NCI-H2227 (cell line): Measurements from ENCODE around the gene NRG3.
"Not testable (repeated sequence)": the region's sequence is repeated elsewhere in the genome, so short reads cannot be mapped to it uniquely, and the experiment has no call there.

ENCODE experiments used
- DNase-seq: peaks from one replicate; lab custom pipeline; 2025; ENCODE audit not compliant: unreplicated experiment; lab: John Stamatoyannopoulos, UW

Gene NRG3

DNA sequence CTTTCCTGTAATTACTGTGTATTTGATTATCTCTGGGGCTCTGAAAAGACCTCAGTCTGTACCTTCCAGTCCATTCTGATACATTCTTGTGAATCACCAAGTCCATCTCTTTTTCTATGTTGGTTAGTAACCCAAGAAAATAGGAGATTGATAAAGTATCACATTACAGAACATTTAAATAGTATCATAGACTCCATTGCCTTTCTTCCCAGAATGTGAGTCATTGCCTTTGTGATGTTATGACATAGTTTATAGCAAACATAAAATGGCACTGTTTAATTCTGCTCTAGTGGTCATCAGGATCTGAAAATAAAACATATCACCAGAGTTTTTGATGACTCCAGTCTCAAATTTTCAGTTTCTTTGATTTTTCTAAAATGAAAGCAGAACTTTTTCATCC is 78.4 kb downstream of the NRG3 start:
- DNase-seq: no peak

GRCh38 chr10:81957976-81958375 is 83.0 kb downstream of the NRG3 start:
- DNase-seq: no peak

DNA sequence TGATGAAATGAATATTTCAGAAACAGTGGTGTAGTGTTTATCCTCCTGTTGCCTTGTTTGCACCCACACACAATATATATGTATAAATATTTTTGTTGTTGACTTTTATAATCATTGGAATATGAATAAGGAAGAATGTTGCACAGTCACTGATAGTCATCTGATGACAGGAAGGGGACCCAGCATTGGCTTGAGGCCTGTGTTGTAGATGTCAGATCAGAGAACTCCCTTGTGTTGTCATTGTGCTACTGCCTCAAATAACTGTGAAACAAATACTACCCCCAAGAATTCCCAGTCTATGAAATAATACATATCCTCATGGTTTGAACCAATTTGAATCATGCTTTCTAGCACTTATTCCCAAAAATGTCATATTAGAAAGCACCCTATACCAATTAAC is 84.0 kb downstream of the NRG3 start:
- DNase-seq: no peak

GRCh38 chr10:81961451-81962184 is 86.6 kb downstream of the NRG3 start:
- DNase-seq: no peak

- DNase-seq: no peak
Measured at GRCh38 chr10:81963606-81964005, 88.6 kb downstream of the NRG3 start.

GRCh38 chr10:81967716-81968115 is 92.7 kb downstream of the NRG3 start:
- no peak for DNase-seq

GRCh38 chr10:81969136-81969535 is 94.1 kb downstream of the NRG3 start:
- DNase-seq: no peak

GRCh38 chr10:81978238-81978637 is 103.2 kb downstream of the NRG3 start:
- DNase-seq: no peak

GRCh38 chr10:81981724-81982123 is 106.7 kb downstream of the NRG3 start:
- DNase-seq: no peak

DNA sequence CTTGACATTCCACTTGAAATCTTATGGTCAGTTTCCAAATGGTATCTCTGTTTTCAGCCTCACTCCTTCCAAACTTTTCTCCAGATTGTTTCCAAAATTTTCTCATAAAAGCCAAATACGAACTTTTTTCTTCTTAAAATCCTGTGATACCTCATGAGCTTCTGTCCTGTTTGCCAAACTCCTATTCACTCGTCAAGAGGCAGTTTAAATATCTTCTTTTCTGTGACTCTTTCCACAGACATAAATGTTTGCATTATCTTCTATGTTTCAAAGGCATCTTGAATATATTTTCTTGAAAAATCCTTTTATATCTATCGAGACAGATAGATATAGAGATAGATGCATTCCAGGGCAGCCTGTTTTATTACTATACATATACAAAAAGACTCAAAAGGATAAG is 109.4 kb downstream of the NRG3 start:
- DNase-seq: no peak

DNA sequence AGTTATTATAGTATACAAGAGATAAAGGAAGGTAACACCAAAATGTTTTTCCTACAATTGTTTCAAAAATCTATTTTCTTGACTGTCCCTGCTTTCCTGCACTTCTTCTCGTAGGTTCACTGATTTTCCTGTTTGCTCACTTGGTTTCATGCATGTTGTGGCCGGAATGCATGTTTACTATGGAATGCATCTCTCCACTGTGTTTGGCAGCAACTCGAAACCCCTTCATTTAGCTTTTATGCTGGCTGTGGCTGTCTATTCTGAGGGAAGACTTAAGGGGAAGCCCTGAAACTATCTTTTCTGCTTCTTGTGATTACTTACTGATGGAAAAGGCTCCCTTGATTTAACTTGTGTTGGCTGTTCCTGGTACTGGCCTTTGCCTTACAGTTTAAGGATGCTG is 120.3 kb downstream of the NRG3 start:
- no peak for DNase-seq

GRCh38 chr10:81996927-81997326 is 121.9 kb downstream of the NRG3 start:
- no peak for DNase-seq

GRCh38 chr10:82020999-82021398 is 146.0 kb downstream of the NRG3 start:
- DNase-seq: no peak

- DNase-seq: no peak
Measured at GRCh38 chr10:82027711-82028110, 152.7 kb downstream of the NRG3 start.

GRCh38 chr10:82037076-82037475 is 162.1 kb downstream of the NRG3 start:
- DNase-seq: no peak

DNA sequence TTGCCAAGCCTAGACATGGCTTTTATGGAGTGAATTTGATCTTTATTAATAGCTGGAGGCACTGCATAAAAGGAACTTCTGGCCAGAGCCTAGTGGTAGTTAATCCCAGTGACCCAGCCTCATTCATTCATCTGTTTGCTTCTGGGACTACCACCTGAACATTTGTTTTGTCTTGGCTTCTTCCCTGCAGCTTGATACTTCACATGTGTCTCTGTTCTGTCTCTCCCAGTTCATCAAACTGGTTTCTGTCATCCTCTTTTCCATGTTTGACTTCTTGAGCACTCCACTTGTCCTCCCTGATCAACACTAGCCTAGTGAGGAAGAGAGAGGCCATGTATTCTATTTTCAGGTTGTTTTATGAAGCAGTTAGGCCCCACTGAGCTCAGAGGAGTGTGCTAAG is 163.6 kb downstream of the NRG3 start:
- DNase-seq: no peak

DNA sequence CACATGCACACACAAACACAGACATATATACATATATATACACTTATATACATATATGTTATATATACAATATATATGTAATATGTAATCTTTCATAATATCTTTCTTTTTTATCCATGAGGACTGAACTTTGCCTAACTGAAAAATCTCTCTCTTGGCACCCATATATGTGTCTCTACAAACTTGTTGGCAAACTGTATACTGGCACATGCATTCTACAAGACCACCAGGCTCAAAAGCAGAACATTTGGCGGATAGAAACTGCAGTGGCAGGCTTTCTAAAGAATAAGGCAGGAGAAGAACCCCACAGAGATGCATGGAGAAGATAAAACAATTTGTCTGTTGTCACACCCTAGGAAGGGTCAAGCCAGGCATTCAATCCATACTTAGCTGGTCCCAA is 165.3 kb downstream of the NRG3 start:
- no peak for DNase-seq

- no peak for DNase-seq
Measured at GRCh38 chr10:82041018-82041417, 166.0 kb downstream of the NRG3 start.

DNA sequence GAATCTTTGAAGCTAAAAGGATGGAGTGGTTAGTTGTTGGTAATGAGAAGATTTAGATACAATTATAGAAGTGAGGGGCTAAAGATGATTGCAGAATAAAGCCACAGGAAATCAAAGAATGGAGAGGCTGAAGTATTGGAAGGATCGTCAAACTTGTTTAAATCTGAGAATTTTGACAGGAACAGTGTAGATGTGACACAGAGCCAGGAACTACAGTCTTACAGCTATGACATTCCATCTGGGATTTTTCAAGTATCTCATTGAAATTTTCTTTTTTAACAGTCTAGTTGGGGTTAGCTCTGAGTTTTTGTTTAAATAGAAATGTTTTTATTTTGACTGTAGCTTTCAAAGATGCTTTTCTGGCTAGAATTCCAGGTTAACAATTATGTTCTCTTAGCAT is 181.4 kb downstream of the NRG3 start:
- DNase-seq: no peak

DNA sequence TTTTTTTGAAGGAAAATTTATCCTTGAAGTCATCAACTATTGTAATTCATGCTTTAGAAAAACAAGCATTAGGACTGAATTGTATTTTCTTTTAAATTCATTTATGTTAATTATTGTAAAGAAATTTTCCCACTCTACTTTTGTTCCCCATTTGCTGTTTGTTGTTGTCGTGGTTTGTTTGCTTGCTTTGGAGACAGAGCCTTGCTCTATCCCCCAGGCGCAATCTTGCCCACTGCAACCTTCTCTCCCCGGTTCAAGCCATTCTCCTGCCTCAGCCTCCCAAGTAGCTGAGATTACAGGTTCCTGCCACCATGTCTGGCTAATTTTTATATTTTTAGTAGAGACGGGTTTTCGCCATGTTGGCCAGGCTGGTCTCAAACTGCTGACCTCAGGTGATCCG is 192.2 kb downstream of the NRG3 start:
- DNase-seq: not testable (repeated sequence)

GRCh38 chr10:82068501-82068900 is 193.5 kb downstream of the NRG3 start:
- no peak for DNase-seq

DNA sequence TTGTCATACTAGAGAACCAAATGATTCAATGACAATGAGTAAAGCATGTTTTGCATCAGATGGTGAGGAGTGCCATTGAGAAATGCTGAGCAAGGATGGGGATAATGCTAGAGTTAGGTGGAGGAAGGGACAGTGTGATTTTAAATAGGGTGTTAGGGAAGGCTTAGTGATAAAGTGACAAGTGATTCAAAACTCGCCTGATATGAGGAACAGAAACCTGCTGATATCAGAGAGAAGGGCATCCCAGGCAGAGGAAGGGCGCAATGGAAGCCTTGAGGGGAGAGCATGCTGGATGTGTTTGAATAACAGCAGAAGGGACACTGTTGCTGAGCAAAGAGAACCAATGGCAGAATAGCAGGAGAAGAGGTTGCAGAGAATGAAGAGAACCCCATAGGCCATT is 196.2 kb downstream of the NRG3 start:
- DNase-seq: no peak

GRCh38 chr10:82072124-82072523 is 197.1 kb downstream of the NRG3 start:
- DNase-seq: no peak
